Stimulated activated CD8-positive, alpha-beta memory T cell treated with anti-CD3 and anti-CD28 coated beads, Interleukin-7, amount 100 ng/mL, for 4 hours (primary cell): ENCODE results near the gene MAP1S.
A peak's percentile ranks its signal among the peaks of the same experiment; 100 is the strongest.

Source experiments
- DNase-seq, 2 donors: peaks; one replicate each; pipeline ENCODE4 v3.0.0-alpha.2; 2020; ENCODE audit warnings: low read depth in 2 of 2

MAP1S gene

GRCh38 chr19:17692566-17692965 is 26.7 kb upstream of the MAP1S start:
- DNase-seq, result no peak

- no peak for DNase-seq
Observed at GRCh38 chr19:17695198-17695597, 24.1 kb upstream of the MAP1S start.

GRCh38 chr19:17703824-17704463 is 15.3 kb upstream of the MAP1S start:
- DNase-seq, result peak; percentile 46 to 52

DNA sequence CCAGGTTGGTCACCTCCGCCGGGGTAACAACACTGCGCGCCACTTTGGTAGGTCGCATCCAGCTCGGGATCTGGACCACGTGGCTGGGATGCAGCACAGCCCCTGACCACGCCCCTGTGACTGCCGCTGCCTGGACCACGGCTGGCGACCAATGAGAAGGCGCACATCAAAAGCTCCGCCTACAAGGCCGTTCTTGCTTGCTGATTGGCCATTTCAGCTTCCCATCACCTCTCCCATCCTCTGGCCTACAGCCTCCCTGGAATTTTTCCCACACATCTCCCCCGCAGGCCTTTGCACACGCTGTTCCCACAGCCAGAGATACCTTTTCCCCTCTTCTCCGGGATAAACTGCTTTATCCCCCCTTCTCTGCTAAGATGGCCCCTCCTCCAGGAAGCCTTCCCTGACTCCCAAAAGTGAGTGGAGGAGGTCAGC is 12.5 kb upstream of the MAP1S start:
- no peak for DNase-seq

GRCh38 chr19:17711851-17712250 is 7.4 kb upstream of the MAP1S start:
- DNase-seq, result no peak

DNA sequence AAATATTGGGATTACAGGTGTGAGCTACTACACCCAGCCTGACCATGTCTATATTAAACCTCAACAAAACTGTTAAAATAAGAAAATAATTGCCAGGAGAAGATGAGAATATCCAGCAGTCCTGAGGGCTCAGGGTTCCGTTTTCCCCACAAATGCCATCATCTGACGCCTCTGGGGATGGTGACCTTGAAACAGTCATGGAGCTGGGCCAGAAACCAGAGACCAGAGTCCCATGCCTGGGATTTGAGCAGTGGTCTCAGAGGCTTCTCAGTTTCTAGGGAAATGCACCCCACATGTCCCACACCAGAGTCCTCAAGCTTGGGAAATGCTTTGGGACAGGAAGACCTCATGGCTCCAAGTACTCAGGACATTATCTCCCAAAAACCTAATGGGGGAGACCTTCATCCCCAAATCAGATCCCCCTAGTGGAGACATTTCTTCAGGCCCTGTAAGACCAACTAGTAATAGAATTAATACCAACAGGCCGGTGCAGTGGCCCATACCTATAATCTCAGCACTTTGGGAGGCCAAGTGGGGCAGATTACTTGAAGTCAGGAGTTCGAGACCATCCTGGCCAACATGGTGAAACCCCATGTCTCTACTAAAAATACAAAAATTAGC is 2.9 kb upstream of the MAP1S start:
- DNase-seq, result no peak

GRCh38 chr19:17718550-17718946 is 732 bp upstream of the MAP1S start:
- DNase-seq, result no peak

GRCh38 chr19:17719730-17720400 is 585 bp downstream of the MAP1S start:
- DNase-seq, result peak; percentile 54 to 55

GRCh38 chr19:17720440-17720839 is 1.2 kb downstream of the MAP1S start:
- DNase-seq, result no peak

GRCh38 chr19:17721111-17721628 is 1.9 kb downstream of the MAP1S start:
- DNase-seq, result no peak

DNA sequence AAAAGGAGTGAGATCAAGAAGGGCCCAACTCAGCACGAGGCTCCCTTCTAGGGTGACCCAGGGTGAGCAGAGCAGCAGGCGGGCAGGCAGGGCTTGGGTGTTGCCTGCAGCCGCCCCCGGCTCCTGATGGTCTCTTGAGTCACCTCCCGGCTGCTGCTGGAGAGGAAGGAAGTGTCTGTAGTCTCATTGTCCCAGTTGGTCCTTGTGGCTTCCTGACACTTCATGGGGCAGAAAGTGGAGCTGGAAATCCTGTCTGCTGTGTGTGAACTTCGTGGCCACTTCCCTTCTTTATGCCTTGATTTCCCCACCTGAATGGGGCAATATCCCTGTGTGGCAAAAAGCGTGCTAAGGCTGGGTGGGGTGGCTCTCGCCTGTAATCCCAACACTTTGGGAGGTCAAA is 2.5 kb downstream of the MAP1S start:
- no peak for DNase-seq

- no peak for DNase-seq
Observed at GRCh38 chr19:17722655-17723240, 3.5 kb downstream of the MAP1S start.

DNA sequence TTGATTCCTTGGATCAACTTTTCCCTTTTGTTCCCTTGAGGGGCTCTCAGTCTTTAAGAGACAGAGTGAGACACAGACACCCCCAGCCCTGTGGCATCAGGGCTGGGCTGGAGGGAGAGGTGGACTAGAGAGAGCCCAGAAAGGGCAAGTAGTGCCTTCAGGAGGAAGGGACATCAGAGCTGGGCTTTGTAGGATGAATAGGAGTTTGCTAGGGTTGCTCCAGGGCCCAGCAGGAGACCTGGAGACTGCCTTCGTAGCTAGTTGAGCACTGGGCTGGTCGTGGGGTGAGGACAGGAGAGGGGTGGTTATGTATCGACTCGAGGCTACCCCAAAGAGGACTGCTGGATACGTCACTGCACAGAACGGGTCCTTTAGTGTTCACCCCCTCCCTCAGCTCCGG is 5.4 kb downstream of the MAP1S start:
- no peak for DNase-seq

GRCh38 chr19:17725422-17726078 is 6.3 kb downstream of the MAP1S start:
- DNase-seq, result no peak

GRCh38 chr19:17726136-17726741 is 7.0 kb downstream of the MAP1S start:
- no peak for DNase-seq

GRCh38 chr19:17726964-17727773 is 7.9 kb downstream of the MAP1S start:
- no peak for DNase-seq

- no peak for DNase-seq
Observed at GRCh38 chr19:17727843-17728242, 8.6 kb downstream of the MAP1S start.

DNA sequence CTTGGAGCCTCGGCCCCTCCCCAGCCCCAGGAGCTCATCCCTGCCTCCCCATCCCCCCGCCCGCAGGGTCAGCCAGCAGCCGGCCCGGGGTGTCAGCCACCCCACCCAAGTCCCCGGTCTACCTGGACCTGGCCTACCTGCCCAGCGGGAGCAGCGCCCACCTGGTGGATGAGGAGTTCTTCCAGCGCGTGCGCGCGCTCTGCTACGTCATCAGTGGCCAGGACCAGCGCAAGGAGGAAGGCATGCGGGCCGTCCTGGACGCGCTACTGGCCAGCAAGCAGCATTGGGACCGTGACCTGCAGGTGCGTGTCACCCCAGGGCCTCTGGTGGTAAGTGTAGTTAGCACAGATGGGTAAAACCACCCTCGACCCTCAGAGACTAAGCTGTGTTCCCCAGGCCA is 13.8 kb downstream of the MAP1S start:
- DNase-seq, result no peak

- DNase-seq, result no peak
Observed at GRCh38 chr19:17734146-17734545, 14.9 kb downstream of the MAP1S start.

DNA sequence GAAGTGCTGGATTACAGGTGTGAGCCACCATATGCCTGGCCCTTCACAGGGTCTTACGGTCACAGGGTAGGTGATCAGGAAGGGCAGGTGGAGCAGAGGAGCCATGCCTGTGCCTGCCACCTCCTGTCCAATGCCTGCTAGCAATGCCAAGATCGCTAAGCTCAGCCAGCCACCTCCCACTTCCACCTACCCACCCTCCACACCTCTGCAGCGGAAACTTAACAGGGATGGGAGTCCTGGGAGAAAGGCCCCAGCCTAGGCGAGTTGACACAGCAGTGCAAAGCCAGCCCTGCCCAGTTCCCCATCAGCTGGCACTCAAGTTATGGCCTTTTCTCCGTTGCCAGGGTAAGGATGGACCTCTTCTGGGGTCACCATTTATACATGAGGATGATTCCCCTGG is 16.1 kb downstream of the MAP1S start:
- DNase-seq, result no peak

DNA sequence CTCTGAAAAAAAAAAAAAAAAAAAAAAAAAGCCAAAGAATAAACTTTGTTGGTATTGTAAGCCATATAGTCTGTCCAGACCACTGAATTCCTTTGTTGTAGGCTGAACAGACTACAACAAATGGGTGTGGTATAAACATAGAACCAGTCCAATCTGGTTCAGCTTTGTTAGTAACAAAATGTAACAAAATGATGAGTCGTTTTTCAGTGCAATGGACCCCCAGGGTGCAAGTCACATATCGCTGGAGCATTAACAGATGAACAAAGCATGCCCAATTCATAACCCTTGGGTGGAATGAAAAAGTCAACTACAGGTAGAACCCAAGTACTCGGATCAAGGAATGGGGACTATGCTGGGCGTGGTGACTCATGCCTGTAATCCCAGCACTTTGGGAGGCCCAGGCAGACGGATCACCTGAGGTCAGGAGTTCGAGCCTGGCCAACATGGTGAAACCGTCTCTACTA is 18.4 kb downstream of the MAP1S start:
- no peak for DNase-seq
